GOT3 (cell line): ENCODE results near the gene SPTLC1.
"Not testable (repeated sequence)": the region's sequence is repeated elsewhere in the genome, so short reads cannot be mapped to it uniquely, and the experiment has no call there.

ENCODE experiments used
- DNase-seq: peaks from one replicate; lab custom pipeline; 2025; ENCODE audit warnings: mixed read lengths; lab: John Stamatoyannopoulos, UW

The SPTLC1 gene, protein sequence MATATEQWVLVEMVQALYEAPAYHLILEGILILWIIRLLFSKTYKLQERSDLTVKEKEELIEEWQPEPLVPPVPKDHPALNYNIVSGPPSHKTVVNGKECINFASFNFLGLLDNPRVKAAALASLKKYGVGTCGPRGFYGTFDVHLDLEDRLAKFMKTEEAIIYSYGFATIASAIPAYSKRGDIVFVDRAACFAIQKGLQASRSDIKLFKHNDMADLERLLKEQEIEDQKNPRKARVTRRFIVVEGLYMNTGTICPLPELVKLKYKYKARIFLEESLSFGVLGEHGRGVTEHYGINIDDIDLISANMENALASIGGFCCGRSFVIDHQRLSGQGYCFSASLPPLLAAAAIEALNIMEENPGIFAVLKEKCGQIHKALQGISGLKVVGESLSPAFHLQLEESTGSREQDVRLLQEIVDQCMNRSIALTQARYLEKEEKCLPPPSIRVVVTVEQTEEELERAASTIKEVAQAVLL

DNA sequence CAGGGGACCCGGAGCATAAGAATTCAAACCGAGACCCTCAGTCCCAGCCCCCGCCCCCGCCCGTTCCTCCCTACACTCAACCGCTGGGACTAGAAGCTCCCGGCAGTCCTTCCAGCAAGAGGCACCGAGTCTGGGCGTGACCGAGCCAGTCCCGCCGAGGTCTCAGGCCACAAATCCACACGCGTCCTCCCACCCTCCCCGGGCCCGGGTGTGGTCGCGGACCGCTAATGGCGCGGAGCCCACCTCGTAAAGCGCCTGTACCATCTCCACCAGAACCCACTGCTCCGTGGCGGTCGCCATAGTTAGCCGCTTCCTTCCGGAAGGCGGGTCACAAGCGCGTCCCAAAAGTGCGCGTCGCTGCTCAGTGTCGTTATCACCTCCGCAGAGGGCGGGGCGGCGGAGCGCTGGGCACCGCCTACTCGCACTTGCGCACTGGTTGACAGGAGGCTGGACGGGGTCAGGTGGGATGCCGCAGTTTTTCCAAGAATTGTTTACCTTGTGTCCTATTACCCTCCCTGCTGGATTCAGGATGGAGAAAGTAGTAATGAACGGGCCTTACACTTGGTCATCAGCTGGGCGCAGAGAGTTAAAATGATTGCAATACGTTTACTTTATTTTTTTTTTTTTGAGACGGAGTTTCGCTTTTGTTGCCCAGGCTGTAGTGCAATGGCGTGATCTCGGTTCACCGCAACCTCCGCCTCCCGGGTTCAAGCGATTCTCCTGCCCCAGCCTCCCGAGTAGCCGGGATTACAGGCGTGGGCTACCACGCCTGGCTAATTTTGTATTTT is at the start of gene SPTLC1:
Gene SPTLC1, minus strand, starts transcription at position 343 of the 788 bp plus-strand sequence. Its CDS starts 43 bp downstream, at position 300.
- DNase-seq: peak; percentile 53

DNA sequence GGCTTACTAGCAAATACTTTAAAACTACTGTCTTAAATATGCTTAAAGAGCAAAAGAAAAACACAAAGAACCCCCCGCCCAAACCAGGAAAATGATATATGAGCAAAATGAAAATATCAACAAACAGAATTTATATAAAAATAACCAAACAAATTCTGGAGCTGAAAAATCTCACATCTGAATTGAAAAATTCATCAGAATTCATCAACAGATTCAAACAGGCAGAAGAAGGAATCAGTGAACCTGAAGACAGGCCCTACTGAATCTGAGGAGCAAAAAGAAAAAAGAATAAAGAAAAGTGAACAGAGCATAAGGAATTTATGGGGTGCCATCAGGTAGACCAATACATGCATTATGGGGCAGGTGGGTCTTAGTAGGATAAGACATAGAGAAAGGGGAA is 49.8 kb upstream of the SPTLC1 start:
- DNase-seq: no peak

DNA sequence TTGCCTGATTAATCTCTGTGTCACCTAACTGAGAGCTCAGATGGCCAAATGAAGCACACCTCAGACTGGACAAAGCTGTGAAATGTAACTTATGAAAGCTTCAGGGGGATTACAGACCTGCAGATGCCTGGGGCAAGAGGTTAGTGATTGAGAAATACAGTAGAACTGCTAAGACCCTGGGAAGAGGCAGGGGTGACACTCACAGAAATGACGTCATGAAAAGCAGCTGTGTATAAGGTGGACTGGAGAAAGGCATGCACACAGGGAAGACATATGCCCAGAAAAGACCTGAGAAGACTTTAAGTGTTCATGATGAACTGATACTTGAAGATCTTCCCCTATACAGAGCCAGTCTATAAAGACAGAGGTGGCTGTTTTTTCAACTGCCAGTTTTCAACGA is 49.3 kb upstream of the SPTLC1 start:
- DNase-seq: no peak

DNA sequence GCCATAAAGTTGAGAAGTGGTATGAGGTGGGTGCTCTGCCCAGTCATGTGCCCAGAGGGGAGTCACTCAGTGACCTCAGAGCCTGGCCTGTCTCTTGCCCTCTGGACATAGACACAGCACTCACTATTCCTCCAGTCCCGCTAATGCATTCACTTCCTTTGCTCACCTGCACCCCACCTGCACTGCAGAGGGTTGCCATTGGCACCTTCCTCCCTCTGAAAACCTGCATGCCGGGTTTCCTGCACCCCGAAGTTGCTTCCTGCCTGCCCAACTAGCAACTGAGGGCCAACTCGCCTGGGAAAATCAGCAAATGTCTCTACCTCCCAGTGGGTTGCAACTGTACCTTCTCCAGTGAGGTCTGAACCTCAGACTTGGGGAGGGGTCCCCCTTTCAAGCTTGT is 48.1 kb upstream of the SPTLC1 start:
- DNase-seq: no peak

DNA sequence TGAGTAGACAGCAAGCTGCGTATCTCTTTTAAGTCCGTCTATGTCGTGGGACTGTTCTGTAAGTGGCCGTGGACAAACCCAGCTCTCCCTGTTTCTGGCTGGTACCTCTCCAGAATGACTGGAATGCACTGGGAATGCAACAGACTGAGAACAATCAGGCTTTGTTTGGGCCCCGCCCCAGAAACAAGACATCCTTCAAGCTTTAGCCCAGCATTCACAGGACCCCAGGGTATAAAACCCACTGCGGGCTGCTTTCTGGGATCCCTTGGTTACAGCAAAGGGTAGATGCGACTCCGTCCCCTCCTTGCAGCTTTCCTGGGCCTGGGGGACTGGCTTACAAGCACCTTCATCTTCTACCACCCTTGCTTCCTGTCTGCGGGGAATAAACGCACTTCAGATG is 45.6 kb upstream of the SPTLC1 start:
- DNase-seq: no peak

DNA sequence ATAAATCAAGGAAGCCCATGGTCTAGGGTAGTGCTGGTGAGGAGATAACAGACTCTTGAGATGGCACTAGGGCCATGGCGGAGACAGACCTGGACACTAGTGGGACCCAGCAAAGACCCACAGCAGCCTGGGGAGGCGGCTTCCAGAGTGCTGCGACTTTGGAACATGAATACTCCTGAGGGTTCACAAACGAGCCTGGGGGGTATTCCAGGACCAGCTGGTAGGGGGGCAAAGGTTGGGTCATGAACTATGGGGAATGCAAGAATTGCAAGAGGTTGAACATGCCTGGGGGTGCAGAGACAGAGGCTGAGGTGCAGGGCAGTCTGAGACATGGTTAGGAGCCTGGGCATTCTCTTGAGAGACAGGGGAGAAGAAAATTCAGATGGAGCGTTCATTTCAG is 43.8 kb upstream of the SPTLC1 start:
- no peak for DNase-seq

DNA sequence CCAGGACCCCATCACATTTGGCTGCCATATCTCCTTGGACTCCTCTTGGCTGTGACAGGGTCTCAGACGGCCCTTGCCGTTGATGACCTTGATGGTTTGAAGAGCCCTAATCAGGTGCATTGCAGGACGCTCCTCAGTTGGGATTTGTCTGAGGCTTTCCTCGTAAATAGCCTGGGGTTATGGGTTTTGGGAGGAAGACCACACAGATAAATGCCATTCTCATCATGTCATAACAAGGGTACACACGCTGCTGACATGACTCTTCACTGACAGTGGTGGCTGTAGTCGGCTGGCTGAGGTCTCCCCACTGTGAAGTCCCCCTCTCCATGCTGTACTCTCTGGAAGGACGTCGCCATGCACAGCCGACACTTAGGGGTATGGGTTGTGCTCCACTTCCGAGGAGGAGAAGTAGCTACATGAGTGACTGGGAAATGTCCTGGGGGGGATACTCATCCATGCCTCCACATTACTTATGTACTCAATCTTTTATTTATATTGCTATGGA is 42.9 kb upstream of the SPTLC1 start:
- DNase-seq: no peak

DNA sequence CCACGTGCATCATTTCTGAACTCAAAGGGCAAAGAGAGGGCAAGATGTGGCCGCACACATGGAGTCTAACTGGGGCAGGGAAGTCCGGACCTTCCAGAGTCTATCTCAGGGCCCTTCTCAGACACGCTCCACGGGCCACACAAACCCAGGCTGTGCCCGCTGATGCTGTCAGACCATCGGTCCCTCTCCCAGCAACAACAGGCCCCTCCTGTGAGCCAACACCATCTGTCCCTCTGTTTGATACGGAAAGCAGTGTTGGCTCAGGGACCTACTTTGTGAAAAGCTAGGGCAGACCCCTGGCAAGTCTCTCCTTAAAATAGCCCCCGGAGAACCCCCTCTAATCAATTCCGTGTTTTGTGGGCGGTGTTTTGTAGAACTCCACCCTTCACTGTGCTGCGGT is 40.5 kb upstream of the SPTLC1 start:
- DNase-seq: not testable (repeated sequence)

DNA sequence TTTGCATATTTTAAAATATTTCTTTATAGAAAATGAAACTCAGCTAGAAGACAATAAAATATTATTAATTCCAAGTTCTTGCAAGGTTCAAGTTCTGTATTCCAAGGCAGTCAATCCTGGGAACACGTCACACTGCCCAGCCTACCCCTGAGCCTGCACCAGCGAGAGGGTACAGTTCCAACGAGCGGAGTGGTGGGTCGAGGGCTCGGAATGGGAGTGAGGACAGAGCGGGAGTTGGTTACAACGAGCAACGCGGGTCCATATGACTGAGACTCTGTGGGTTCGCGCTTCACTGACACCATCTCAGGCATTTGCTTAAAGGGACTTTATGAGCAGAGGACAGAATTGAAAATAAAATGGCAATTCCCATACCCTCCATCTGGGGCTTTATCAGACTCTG is 40.0 kb upstream of the SPTLC1 start:
- no peak for DNase-seq

DNA sequence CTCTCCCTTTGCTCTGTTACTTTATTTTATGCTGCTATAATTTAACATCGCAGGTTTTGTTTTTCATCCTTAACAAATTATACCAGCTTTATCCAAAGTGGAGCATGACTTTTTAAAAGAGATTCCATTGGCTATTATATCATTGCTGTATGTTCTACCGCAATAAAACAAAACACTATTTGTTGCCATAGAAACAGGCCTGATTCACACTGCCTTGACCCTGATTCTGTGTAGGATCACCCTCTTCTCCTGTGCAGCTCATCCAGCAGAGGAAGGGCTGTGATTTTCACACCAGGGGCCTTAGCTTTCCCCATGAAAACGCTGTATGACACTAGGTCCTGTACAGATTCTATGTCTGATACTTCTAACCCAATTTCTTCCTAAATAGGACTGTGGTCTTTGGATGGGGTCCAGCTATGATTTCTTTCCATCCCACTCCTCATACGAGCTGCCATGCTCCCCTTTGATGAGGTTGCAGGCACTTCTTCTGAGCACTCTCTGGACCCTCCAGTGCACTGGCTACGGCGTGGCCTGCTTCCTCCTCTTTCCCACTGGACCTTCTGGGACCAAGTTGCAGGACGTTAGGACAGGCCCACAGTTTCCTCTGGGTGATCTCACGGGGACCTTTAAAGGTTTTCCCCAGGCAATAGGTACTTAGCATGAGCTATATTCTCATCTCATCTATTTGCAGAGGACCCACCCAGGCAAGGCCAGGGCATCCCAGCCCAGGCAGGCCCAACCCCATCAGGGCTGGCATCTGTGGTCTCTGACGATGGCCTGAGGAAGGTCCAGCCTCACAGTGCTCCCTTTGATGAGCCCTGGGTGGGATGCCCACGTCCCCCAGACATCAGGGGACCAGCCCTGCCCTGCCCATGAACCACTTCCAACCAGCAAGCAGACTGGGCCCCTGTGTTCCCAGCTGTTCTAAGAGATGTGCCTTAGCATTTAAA is 38.5 kb upstream of the SPTLC1 start:
- DNase-seq: not testable (repeated sequence)

DNA sequence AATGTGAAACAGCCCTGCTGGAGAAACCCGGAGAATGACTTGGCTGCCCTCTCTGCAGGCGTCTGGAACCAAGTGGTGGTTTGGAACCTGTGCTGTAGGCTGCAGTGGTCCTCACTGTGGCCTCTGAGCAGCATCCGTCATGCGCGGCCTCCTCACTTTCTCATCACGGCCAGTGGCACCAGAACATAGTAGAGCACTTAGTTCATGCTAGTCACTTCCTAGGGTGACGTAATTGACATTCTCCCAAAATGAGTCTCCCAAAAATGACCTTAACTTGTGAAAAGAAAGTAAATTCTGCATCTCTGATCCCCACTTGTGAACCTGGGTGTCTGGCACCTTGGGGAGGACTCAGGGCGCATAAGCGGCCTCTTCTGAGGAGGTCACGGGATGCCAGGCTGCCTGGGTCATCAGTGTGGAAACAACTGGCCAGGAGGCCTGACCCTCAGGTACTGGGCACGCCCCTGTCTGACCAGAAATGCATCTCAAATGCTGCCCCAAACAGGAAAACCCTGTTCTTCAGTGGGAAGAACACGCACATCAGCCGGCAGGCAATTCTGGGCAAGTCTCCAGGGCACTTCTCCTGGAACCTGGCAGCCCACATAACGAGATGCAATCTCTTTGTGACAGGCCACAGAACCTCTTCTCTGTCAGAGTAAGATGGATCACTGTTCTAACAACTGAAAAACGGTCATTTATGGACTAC is 36.6 kb upstream of the SPTLC1 start:
- DNase-seq: peak; percentile 33

DNA sequence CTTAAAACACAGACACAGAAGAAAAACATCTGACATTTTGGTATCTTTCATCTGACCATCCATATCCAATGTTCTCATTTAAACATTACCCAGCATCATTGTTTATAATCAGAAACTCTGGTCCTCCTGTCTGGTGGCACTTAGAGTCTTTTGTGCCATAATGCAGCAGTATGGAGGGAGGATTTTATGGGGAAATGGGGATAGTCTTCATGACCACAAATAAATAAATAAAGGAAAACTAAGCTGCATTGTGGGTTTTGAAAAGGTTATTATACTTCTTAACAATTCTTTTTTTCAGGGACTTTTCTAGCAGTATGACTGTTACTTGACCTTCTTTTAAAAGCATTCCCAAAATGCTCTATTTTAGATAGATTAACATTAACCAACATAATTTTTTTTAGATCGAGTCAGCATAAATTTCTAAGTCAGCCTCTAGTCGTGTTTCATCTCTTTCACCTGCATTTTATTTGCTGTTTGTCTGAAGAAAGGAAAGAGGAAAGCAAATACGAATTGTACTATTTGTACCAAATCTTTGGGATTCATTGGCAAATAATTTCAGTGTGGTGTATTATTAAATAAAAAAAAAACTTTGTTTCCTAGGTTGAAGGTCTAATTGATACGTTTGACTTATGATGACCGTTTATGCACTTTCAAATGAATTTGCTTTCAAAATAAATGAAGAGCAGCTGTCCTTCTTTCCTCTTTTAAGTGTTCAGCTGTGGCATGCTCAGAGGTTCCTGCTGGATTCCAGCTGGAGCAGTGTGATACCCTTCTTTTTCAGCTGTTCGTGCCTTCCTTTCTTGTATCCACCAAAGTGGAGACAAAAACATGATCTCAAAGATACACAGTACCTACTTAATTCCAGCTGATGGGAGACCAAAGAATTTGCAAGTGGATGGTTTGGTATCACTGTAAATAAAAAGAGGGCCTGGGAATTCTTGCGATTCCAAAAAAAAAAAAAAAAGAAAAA is 35.6 kb upstream of the SPTLC1 start:
- not testable (repeated sequence) for DNase-seq

DNA sequence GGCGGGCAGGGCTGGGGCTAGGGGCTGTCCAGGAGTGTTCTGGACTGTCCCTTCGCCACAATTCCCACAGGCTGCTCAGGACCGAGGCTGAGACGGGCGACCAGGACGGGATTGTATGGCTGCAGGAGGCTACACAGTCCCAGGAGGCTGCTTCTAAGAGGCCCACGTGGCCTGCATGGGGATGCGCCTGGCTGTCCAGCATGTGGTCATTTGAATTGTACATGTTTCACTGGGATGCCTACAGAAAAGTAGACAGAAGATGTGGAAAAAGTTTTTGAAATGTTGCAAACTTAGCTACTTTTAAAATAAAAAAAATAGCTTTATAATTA is 32.6 kb upstream of the SPTLC1 start:
- no peak for DNase-seq

DNA sequence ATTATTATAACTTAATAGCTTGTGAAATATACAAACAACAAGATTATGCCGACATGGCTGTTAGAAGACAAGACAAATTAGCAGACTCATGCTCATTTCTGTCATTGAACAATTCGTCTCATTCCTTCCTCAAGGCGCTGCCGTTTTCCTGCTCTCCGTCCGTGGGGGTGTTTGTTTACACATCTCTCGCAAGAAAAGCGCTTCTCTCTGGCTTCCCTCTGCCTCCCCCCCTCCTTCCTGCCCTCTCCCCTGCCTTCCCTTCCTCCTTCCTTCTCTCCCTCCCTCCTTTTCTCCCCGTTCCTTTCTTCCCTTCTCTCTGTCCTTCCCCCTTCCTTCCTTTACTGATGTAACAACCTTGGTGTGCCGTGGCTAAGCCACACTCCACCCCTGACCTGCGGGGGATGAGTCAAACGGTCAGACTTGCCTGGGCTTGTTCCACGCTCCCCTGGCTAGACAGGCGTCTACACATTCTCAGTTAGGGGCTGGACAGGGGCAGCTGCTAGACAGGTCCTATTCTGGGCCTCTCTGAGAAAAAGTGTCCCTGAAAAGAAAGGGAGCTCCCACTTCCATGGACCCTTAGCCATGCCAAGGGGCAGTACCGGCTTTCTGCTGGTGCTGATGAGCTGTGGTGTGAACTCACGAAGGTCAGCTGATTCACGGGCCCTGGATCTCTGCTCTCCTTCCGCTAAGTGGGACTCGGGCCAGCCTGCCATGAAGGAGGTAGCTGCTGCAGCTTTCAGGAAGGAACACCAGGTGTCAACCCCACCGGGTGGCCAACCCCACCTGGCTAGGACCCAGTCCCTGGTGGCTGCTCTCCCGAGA is 32.0 kb upstream of the SPTLC1 start:
- DNase-seq: peak; percentile 11

DNA sequence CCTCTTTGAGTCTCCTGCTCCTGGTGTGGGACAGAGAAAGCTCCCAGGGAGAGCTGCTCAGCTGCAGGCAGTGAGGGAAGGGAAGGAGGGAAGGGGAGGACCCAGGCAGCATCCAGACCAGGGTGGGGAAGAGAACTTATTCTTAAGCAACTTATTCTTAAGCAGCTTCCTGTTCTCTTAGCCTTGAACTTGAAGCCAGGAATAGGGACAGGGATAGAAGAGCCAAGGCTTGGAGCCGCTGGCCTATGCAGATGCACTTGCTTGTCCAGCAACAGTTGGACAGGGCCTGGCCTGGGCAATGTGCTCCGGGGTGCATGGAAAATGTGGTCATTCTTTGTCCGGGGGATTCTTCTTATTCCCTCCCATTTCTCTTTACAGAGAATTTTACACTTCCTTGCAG is 31.4 kb upstream of the SPTLC1 start:
- DNase-seq: no peak

DNA sequence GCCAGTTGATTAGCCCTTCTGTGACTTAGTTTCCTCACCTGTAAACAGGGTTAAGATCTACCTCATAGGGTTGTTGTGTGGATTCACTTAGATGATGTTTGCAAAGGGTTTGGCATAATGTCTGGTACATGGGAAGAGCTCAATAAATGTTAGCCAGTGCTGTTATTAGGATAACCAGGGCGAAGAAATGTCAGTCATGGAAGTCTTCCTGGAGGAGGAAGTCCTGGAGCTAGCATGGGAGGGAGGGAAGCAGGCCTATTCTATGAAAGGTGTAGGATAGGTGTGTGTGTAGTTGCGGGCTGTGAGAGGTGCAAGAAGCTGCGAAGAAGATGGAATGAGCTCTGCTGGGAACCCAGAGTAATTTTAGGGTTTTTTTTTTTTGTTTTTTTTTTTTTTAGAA is 30.6 kb upstream of the SPTLC1 start:
- not testable (repeated sequence) for DNase-seq

DNA sequence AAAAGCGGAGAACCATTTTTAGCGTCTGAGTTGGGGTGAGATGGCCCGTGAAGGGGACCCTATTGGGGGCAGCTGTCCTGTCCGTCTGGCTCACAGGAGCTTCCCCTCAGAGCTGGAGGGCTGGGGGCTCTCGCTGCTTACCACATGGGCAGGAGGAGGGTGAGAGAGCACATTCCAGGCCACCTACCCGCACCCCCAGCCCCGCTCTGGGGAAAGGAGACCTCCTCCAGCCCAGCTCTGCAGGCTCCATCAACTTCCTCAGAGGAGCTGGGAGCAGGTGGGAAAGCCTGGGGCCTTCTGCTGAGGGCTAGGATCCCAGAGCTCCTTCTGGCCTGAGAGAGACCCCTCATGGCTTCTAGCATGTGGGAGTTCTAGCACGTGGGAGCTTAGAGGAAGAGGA is 27.1 kb upstream of the SPTLC1 start:
- no peak for DNase-seq

DNA sequence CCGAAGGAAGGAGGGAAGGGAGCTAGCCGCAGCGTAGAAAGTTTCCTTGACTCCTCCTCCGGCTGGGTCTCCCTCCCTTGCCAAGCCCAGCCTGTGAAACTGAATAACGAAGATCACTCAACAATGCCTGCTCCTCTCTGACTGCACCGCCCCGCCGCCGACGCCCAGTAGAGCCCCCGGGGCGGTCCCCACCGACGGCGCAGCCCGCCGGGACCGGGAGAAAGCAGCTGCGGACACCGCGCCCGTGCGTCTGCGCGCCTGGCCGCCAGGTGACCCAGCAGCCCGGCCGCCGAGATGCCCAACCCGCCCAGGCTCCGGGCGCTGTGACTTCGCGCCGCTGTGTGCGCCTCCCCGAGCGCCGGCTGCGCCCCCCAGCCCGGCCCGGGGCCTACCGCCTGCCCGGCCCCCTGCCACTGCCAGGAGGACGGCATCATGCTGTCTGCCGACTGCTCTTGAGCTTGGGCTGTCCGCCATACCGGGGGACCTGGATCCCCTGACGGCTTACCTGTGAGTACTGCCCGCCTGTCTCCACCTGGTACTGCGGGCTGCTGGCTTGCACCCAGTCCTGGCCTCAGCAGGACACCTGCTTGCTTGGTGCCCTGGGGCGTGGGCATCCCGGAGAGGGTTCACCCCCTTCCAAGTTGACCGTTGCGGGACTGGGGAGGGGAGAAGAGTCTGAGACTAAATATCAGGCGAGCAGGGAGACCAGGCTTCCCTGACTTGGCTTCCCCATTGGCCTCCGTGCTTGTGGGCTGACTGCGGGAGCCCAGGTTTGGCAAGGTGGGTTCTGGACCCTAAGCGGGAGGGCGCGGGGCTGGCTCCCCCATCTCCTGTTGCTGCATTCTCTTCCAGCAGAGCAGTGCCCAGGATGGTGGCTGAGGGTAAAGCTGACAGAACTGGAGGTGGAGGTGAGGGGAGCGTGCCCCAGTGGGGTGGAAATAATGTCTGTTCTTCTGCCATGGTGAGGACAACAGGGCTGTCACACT is 26.2 kb upstream of the SPTLC1 start:
- DNase-seq: no peak
